Measurements from ENCODE around the gene TGFB3. TPM values are rescaled to one million over a fixed set of nuclear protein-coding genes. Genes with fewer than 3 reads are reported as not detected.
"Not testable (repeated sequence)": the region's sequence is repeated elsewhere in the genome, so short reads cannot be mapped to it uniquely, and the experiment has no call there.

The TGFB3 gene
- total RNA-seq: 58.5 TPM

- H3K9ac ChIP-seq (ENCODE audit: low read depth in 1 of 3, low read length in 3 of 3): peak within 1 kb of the TSS; percentile 82 to 89 (median 88)
- peaks cover 45 to 51% (median 45%) of the 10 kb centered on the region in 3 donors for H3K4me1 ChIP-seq (ENCODE audit: control insufficient read depth in 3 of 3, insufficient read depth in 3 of 3, low read length in 3 of 3)
These were observed at the start of gene TGFB3 for GRCh38 chr14:75981426-75982265. Gene TGFB3, minus strand, starts transcription at chr14:75981995. Its CDS starts 1,102 bp downstream, at chr14:75980893.

GRCh38 chr14:76024211-76024907 lies 42.6 kb upstream of the TGFB3 start:
- Histone ChIP-seq H3K9me3 (ENCODE audit: control insufficient read depth in 3 of 3, low read length in 3 of 3) (no peaks in the 10 kb centered on the region), H3K4me1 (ENCODE audit: control insufficient read depth in 3 of 3, insufficient read depth in 3 of 3, low read length in 3 of 3) (no peaks in the 10 kb centered on the region), H3K27ac (ENCODE audit: low read depth, low read length) (no peak overlapping the region), H3K9ac (ENCODE audit: low read depth in 1 of 3, low read length in 3 of 3) (no peak overlapping the region), H3K27me3 (ENCODE audit: control insufficient read depth in 3 of 3, insufficient read depth in 3 of 3, low read length in 3 of 3) (no peaks in the 10 kb centered on the region), H3K4me3 (ENCODE audit: low read length in 3 of 3) (no peak overlapping the region), H3K36me3 (ENCODE audit: control insufficient read depth in 3 of 3, insufficient read depth in 3 of 3, low read length in 3 of 3) (peaks cover 3 to 12% (median 6%) of the 10 kb centered on the region in 3 donors)

More at GRCh38 chr14:75981426-75982265, at the start of gene TGFB3:
- Histone ChIP-seq H3K9me3 (ENCODE audit: control insufficient read depth in 3 of 3, low read length in 3 of 3) (no peaks in the 10 kb centered on the region), H3K36me3 (ENCODE audit: control insufficient read depth in 3 of 3, insufficient read depth in 3 of 3, low read length in 3 of 3) (no peaks in the 10 kb centered on the region), H3K4me3 (ENCODE audit: low read length in 3 of 3) (peak within 1 kb of the TSS; percentile 69 to 86 (median 82)), H3K27ac (ENCODE audit: low read depth, low read length) (peak within 1 kb of the TSS; percentile 95), H3K27me3 (ENCODE audit: control insufficient read depth in 3 of 3, insufficient read depth in 3 of 3, low read length in 3 of 3) (no peaks in the 10 kb centered on the region)

- H3K4me3 ChIP-seq (ENCODE audit: low read length in 3 of 3): no peak overlapping the region
- no peaks in the 10 kb centered on the region for H3K27me3 ChIP-seq (ENCODE audit: control insufficient read depth in 3 of 3, insufficient read depth in 3 of 3, low read length in 3 of 3)
- H3K36me3 ChIP-seq (ENCODE audit: control insufficient read depth in 3 of 3, insufficient read depth in 3 of 3, low read length in 3 of 3): peaks cover 3 to 12% (median 6%) of the 10 kb centered on the region in 3 donors
- peaks cover 0 to 2% (median 0%) of the 10 kb centered on the region in 3 donors for H3K9me3 ChIP-seq (ENCODE audit: control insufficient read depth in 3 of 3, low read length in 3 of 3)
- no peaks in the 10 kb centered on the region for H3K4me1 ChIP-seq (ENCODE audit: control insufficient read depth in 3 of 3, insufficient read depth in 3 of 3, low read length in 3 of 3)
- H3K9ac ChIP-seq (ENCODE audit: low read depth in 1 of 3, low read length in 3 of 3): no peak overlapping the region
- H3K27ac ChIP-seq (ENCODE audit: low read depth, low read length): no peak overlapping the region
These were observed 42.0 kb upstream of the TGFB3 start for GRCh38 chr14:76023757-76024156.

GRCh38 chr14:76022991-76023390 lies 41.2 kb upstream of the TGFB3 start:
- no peak overlapping the region for H3K27ac ChIP-seq (ENCODE audit: low read depth, low read length)

DNA sequence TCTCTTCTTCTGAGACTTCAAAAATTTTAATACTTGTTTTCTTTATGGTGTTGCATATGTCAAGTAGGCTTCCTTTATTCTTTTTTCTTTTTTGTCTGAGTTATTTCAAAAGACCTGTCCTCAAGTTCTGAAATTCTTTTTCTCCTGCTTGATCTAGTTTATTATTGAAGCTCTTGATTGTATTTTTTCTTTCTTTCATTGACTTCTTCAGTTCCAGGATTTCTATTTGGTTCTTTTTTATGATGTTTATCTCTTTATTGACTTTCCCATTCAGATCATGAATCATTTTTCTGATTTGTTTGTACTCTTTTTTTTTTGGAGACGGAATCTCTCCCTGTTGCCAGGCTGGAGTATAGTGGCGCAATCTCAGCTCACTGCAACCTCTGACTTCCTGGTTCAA lies 37.9 kb upstream of the TGFB3 start:
- no peak overlapping the region for H3K4me3 ChIP-seq (ENCODE audit: low read length in 3 of 3)
- H3K27me3 ChIP-seq (ENCODE audit: control insufficient read depth in 3 of 3, insufficient read depth in 3 of 3, low read length in 3 of 3): no peaks in the 10 kb centered on the region
- peaks cover 0 to 2% (median 0%) of the 10 kb centered on the region in 3 donors for H3K9me3 ChIP-seq (ENCODE audit: control insufficient read depth in 3 of 3, low read length in 3 of 3)
- H3K36me3 ChIP-seq (ENCODE audit: control insufficient read depth in 3 of 3, insufficient read depth in 3 of 3, low read length in 3 of 3): peaks cover 3 to 14% (median 8%) of the 10 kb centered on the region in 3 donors
- H3K4me1 ChIP-seq (ENCODE audit: control insufficient read depth in 3 of 3, insufficient read depth in 3 of 3, low read length in 3 of 3): no peaks in the 10 kb centered on the region
- H3K9ac ChIP-seq (ENCODE audit: low read depth in 1 of 3, low read length in 3 of 3): no peak overlapping the region
- no peak overlapping the region for H3K27ac ChIP-seq (ENCODE audit: low read depth, low read length)

More at GRCh38 chr14:76022991-76023390, 41.2 kb upstream of the TGFB3 start:
- Histone ChIP-seq H3K9me3 (ENCODE audit: control insufficient read depth in 3 of 3, low read length in 3 of 3) (peaks cover 0 to 2% (median 0%) of the 10 kb centered on the region in 3 donors), H3K9ac (ENCODE audit: low read depth in 1 of 3, low read length in 3 of 3) (no peak overlapping the region), H3K36me3 (ENCODE audit: control insufficient read depth in 3 of 3, insufficient read depth in 3 of 3, low read length in 3 of 3) (peaks cover 3 to 12% (median 8%) of the 10 kb centered on the region in 3 donors), H3K27me3 (ENCODE audit: control insufficient read depth in 3 of 3, insufficient read depth in 3 of 3, low read length in 3 of 3) (no peaks in the 10 kb centered on the region), H3K4me1 (ENCODE audit: control insufficient read depth in 3 of 3, insufficient read depth in 3 of 3, low read length in 3 of 3) (no peaks in the 10 kb centered on the region), H3K4me3 (ENCODE audit: low read length in 3 of 3) (no peak overlapping the region)

DNA sequence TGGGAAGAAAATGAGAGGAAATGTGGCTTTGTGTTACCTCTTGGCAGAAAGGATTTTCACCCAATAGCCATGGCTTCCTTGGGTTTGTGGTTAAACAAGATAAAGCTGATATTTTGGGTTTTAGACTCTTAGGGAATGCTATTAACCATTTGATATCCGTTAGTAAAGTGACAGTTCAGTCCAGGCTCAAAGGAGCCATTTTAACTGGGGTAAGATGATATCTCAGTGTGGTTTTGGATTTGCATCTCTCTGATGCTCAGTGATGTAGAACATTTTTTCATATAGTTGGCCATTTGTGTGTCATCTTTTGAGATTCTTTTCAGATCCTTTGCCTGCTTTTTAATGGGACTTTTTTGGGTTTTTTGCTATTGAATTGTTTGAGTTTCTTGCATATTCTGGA lies 33.9 kb upstream of the TGFB3 start:
- H3K9me3 ChIP-seq (ENCODE audit: control insufficient read depth in 3 of 3, low read length in 3 of 3): peaks cover 0 to 2% (median 0%) of the 10 kb centered on the region in 3 donors
- no peaks in the 10 kb centered on the region for H3K27me3 ChIP-seq (ENCODE audit: control insufficient read depth in 3 of 3, insufficient read depth in 3 of 3, low read length in 3 of 3)
- H3K4me1 ChIP-seq (ENCODE audit: control insufficient read depth in 3 of 3, insufficient read depth in 3 of 3, low read length in 3 of 3): peaks cover 5 to 10% (median 6%) of the 10 kb centered on the region in 3 donors
- H3K9ac ChIP-seq (ENCODE audit: low read depth in 1 of 3, low read length in 3 of 3): no peak overlapping the region
- H3K4me3 ChIP-seq (ENCODE audit: low read length in 3 of 3): no peak overlapping the region
- H3K27ac ChIP-seq (ENCODE audit: low read depth, low read length): no peak overlapping the region
- H3K36me3 ChIP-seq (ENCODE audit: control insufficient read depth in 3 of 3, insufficient read depth in 3 of 3, low read length in 3 of 3): peaks cover 0 to 10% (median 6%) of the 10 kb centered on the region in 3 donors

- Histone ChIP-seq H3K9me3 (ENCODE audit: control insufficient read depth in 3 of 3, low read length in 3 of 3) (peaks cover 0 to 2% (median 0%) of the 10 kb centered on the region in 3 donors), H3K36me3 (ENCODE audit: control insufficient read depth in 3 of 3, insufficient read depth in 3 of 3, low read length in 3 of 3) (peaks cover 0 to 10% (median 4%) of the 10 kb centered on the region in 3 donors), H3K4me1 (ENCODE audit: control insufficient read depth in 3 of 3, insufficient read depth in 3 of 3, low read length in 3 of 3) (peaks cover 5 to 10% (median 6%) of the 10 kb centered on the region in 3 donors), H3K27ac (ENCODE audit: low read depth, low read length) (no peak overlapping the region), H3K27me3 (ENCODE audit: control insufficient read depth in 3 of 3, insufficient read depth in 3 of 3, low read length in 3 of 3) (no peaks in the 10 kb centered on the region), H3K4me3 (ENCODE audit: low read length in 3 of 3) (no peak overlapping the region), H3K9ac (ENCODE audit: low read depth in 1 of 3, low read length in 3 of 3) (no peak overlapping the region)
These were observed 33.4 kb upstream of the TGFB3 start for GRCh38 chr14:76015191-76015590.

GRCh38 chr14:76012354-76012753 lies 30.6 kb upstream of the TGFB3 start:
- H3K27ac ChIP-seq (ENCODE audit: low read depth, low read length): no peak overlapping the region
- H3K4me3 ChIP-seq (ENCODE audit: low read length in 3 of 3): no peak overlapping the region
- H3K27me3 ChIP-seq (ENCODE audit: control insufficient read depth in 3 of 3, insufficient read depth in 3 of 3, low read length in 3 of 3): no peaks in the 10 kb centered on the region
- H3K9ac ChIP-seq (ENCODE audit: low read depth in 1 of 3, low read length in 3 of 3): no peak overlapping the region
- peaks cover 5 to 10% (median 6%) of the 10 kb centered on the region in 3 donors for H3K4me1 ChIP-seq (ENCODE audit: control insufficient read depth in 3 of 3, insufficient read depth in 3 of 3, low read length in 3 of 3)
- H3K36me3 ChIP-seq (ENCODE audit: control insufficient read depth in 3 of 3, insufficient read depth in 3 of 3, low read length in 3 of 3): peaks cover 0 to 20% (median 5%) of the 10 kb centered on the region in 3 donors
- no peaks in the 10 kb centered on the region for H3K9me3 ChIP-seq (ENCODE audit: control insufficient read depth in 3 of 3, low read length in 3 of 3)

DNA sequence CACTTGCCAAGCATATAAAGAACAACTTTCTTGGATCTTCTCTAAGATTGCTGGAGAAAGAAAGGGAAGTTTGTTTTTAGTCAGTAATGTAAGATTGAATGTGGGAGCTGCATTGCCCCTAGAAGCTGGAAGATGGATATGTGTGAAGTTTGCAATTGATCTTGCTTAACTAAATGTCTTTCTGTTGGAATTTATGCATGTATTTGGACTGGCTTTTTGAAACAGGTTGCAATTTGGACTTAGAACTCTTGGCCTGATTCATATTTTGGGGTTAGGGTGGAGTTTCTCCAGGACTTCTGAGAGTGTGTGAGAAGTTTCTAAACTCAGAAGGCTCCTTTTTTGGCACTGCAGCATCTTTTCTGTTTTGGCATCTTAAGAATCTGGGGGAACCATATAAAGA lies 30.1 kb upstream of the TGFB3 start:
- peaks cover 0 to 20% (median 10%) of the 10 kb centered on the region in 3 donors for H3K36me3 ChIP-seq (ENCODE audit: control insufficient read depth in 3 of 3, insufficient read depth in 3 of 3, low read length in 3 of 3)
- H3K9me3 ChIP-seq (ENCODE audit: control insufficient read depth in 3 of 3, low read length in 3 of 3): no peaks in the 10 kb centered on the region
- no peak overlapping the region for H3K27ac ChIP-seq (ENCODE audit: low read depth, low read length)
- no peaks in the 10 kb centered on the region for H3K27me3 ChIP-seq (ENCODE audit: control insufficient read depth in 3 of 3, insufficient read depth in 3 of 3, low read length in 3 of 3)
- no peak overlapping the region for H3K4me3 ChIP-seq (ENCODE audit: low read length in 3 of 3)
- H3K9ac ChIP-seq (ENCODE audit: low read depth in 1 of 3, low read length in 3 of 3): no peak overlapping the region
- H3K4me1 ChIP-seq (ENCODE audit: control insufficient read depth in 3 of 3, insufficient read depth in 3 of 3, low read length in 3 of 3): peaks cover 5 to 10% (median 6%) of the 10 kb centered on the region in 3 donors

- H3K9me3 ChIP-seq (ENCODE audit: control insufficient read depth in 3 of 3, low read length in 3 of 3); H3K27ac ChIP-seq (ENCODE audit: low read depth, low read length); H3K4me1 ChIP-seq (ENCODE audit: control insufficient read depth in 3 of 3, insufficient read depth in 3 of 3, low read length in 3 of 3); H3K9ac ChIP-seq (ENCODE audit: low read depth in 1 of 3, low read length in 3 of 3); H3K27me3 ChIP-seq (ENCODE audit: control insufficient read depth in 3 of 3, insufficient read depth in 3 of 3, low read length in 3 of 3); H3K4me3 ChIP-seq (ENCODE audit: low read length in 3 of 3): not testable (repeated sequence)
- peaks cover 10 to 29% (median 26%) of the 10 kb centered on the region in 3 donors for H3K36me3 ChIP-seq (ENCODE audit: control insufficient read depth in 3 of 3, insufficient read depth in 3 of 3, low read length in 3 of 3)
These were observed 27.8 kb upstream of the TGFB3 start for GRCh38 chr14:76009627-76010026.
